ENCODE data around the gene GPR107. TPM values are rescaled to one million over a fixed set of nuclear protein-coding genes. Genes with fewer than 3 reads are reported as not detected.
"Not testable (repeated sequence)": the region's sequence is repeated elsewhere in the genome, so short reads cannot be mapped to it uniquely, and the experiment has no call there.

GPR107 gene
- 21.1 TPM for total RNA-seq
- long read RNA-seq, full-length matches to known transcripts = 1 of 5 reads
- long read RNA-seq, partial matches to known transcripts = 0 of 5 reads
- long read RNA-seq, other reads (novel, unspliced or antisense) = 4 of 5 reads

DNA sequence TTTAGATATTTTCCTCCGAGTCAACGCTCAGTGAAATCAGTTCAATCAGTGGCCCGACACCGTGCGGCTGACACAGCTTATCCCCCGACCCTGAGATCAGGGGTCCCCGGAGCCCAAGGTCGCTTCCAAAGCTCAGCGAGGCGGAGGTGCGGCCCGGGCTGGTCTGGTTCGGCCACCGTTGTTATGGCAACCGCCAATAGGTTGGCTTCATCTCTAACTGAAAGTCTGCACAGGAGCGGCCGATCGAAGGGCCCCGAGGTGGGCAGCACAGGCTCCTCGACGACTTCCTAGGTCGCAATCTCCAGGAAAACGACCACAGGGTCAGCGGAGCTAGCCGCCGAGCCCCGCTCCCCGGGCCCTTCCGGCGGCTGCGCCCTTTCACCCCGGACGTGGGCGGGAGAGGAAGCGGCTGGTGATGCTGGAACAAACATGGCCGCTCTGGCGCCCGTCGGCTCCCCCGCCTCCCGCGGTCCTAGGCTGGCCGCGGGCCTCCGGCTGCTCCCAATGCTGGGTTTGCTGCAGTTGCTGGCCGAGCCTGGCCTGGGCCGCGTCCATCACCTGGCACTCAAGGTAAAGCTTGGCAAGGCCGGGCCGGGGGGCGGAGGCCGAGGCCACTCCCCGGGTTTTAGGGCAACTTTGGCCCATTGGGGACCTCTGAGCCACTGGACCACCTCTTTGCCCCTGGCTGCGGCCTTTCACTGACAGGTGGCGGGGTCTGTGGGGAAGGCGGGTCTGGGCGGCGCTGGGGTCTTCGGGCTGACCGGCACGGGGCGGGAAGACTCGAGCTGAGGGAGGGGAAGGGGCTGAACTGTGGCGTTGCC, at the start of gene GPR107:
Gene GPR107, plus strand, starts transcription at position 403 of the 821 bp plus-strand sequence. Its CDS starts 27 bp downstream, at position 430.
- DNase-seq = peak; percentile 88
- peak; percentile 97 for ATAC-seq
- intact Hi-C loops (cut with micrococcal nuclease) = no loop called here

DNA sequence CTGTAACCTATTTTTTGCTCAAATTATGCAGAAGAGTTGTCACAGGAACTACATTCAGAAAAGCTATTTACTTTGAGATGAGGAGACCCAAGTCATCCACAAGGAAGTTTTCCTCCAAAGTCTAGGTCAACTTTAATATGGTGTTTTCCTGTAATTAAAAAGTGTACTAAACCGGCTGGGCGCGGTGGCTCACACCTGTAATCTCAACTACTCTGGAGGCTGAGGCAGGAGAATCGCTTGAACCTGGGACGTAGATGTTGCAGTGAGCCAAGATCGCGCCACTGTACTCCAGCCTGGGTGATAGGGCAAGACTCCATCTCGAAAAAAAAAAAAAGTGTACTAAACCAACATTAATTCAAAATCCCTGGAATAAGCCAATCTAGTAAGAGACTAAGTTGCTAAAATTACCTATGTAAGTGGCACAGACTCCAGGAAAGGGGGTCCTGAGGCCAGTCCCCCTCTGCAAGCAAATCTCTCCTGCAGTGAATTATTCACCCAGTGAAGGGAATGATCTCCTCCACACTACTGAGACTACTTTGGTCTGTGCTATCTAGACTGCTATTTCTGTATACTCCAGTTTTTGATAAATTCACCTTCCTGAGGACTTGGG, 49.7 kb upstream of the GPR107 start:
- DNase-seq (no peak), ATAC-seq (no peak)
- intact Hi-C loops (cut with micrococcal nuclease) = no loop called here

DNA sequence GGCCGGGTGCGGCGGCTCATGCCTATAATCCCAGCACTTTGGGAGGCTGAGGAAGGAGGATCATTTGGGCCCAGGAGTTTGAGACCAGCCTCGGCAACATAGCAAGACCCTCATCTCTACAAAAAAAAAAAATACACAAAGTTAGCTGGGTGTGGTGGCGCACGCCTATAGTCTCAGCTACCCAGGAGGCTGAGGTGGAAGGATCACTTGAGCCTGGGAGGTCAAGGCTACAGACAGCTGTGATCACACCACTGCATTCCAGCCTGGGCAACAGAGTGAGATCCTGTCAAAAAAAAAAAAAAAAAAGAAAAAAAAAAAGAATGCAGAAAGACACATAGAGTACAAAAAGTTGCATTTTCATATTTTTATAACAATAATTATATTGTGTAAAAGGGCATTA, 46.8 kb upstream of the GPR107 start:
- ATAC-seq; intact Hi-C loops (cut with micrococcal nuclease); DNase-seq: not testable (repeated sequence)

GRCh38 chr9:130008538-130008937, 45.2 kb upstream of the GPR107 start:
- ATAC-seq (no peak), DNase-seq (no peak)
- intact Hi-C loops (cut with micrococcal nuclease) = no loop called here

DNA sequence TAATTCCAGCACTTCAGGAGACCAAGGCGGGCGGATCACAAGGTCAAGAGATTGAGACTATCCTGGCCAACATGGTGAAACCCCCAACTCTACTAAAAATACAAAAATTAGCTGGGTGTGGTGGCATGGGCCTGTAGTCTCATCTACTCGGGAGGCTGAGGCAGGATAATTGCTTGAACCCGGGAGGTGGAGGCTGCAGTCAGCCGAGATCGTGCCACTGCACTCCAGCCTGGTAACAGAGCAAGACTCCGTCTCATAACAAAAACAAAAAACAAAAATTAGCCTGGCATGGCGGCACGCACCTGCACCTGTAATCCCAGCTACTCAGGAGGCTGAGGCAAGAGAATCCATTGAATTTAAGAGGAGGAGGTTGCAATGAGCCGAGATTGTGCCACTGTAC, 44.2 kb upstream of the GPR107 start:
- ATAC-seq; DNase-seq; intact Hi-C loops (cut with micrococcal nuclease): not testable (repeated sequence)

GRCh38 chr9:130010151-130010988, 43.3 kb upstream of the GPR107 start:
- ATAC-seq = no peak
- intact Hi-C loops (cut with micrococcal nuclease) = no loop called here

DNA sequence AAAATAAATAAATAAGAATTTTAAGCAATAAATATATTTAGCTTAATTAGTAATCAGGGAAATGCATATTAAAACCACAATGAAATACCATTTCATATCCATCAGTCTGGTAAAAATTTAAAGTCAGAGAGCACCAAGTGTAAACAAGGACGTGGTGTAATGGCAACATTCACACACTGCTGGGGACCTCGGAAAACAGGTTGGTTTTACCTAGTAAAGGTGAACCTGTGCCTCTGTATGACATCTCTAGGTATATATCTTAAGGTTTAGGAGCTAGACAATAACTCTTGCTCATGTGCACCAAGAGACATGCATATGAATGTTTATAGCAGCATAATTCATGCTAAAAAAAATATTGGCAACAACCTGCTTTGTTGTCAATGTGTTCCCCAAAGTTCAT, 40.4 kb upstream of the GPR107 start:
- ATAC-seq = no peak
- intact Hi-C loops (cut with micrococcal nuclease) = no loop called here
- no peak for DNase-seq

More at GRCh38 chr9:130010151-130010988, 43.3 kb upstream of the GPR107 start:
- no peak for DNase-seq

GRCh38 chr9:130015353-130016019, 38.2 kb upstream of the GPR107 start:
- no peak for ATAC-seq
- intact Hi-C loops (cut with micrococcal nuclease) = no loop called here
- no peak for DNase-seq

- intact Hi-C loops (cut with micrococcal nuclease) = no loop called here
- no peak for ATAC-seq
Measured at GRCh38 chr9:130017076-130017475, 36.6 kb upstream of the GPR107 start.

GRCh38 chr9:130017510-130017909, 36.2 kb upstream of the GPR107 start:
- intact Hi-C loops (cut with micrococcal nuclease); ATAC-seq; DNase-seq: not testable (repeated sequence)

More at GRCh38 chr9:130017076-130017475, 36.6 kb upstream of the GPR107 start:
- DNase-seq = no peak

DNA sequence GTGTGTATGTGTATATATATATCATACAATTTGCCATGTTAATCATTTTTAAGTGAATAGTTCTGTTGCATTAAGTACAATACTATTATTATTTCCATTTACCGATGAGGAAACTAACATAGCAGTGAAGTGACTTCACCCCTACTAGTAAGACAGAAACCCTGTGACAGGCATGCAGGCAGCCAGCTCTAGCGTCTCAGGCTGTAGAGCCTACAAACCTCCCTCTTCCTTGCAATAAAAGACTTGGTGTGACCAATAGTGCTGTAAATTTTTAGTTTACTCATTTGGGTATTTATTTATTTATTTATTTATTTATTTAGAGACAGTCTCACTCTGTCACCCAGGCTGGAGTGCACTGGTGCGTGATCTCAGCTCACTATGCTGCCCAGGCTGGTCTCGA, 35.4 kb upstream of the GPR107 start:
- no peak for DNase-seq
- ATAC-seq = no peak
- intact Hi-C loops (cut with micrococcal nuclease) = no loop called here

DNA sequence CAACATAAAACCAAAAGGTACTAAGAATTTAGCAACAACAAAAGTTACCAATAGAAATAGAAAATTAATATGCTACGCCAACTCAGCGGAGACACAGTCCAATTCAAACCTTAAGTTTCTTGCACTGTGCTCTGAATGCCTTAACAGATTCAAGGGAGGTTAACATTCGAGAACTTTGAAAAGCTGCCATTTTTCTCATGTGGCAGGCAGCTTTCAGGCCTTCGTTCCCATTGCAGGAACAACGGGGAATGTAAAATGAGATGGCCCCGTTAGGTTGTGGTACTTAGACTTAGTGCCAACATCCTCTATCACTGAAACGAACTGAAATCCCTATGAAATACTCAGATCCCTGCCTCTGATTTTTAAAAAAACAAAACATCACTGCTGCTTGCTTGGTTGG, 33.1 kb upstream of the GPR107 start:
- intact Hi-C loops (cut with micrococcal nuclease) = no loop called here
- ATAC-seq (no peak), DNase-seq (no peak)

GRCh38 chr9:130021123-130021522, 32.6 kb upstream of the GPR107 start:
- no peak for DNase-seq
- ATAC-seq = no peak
- intact Hi-C loops (cut with micrococcal nuclease) = no loop called here

- ATAC-seq; intact Hi-C loops (cut with micrococcal nuclease); DNase-seq: not testable (repeated sequence)
Measured at GRCh38 chr9:130021842-130022241, 31.9 kb upstream of the GPR107 start.

DNA sequence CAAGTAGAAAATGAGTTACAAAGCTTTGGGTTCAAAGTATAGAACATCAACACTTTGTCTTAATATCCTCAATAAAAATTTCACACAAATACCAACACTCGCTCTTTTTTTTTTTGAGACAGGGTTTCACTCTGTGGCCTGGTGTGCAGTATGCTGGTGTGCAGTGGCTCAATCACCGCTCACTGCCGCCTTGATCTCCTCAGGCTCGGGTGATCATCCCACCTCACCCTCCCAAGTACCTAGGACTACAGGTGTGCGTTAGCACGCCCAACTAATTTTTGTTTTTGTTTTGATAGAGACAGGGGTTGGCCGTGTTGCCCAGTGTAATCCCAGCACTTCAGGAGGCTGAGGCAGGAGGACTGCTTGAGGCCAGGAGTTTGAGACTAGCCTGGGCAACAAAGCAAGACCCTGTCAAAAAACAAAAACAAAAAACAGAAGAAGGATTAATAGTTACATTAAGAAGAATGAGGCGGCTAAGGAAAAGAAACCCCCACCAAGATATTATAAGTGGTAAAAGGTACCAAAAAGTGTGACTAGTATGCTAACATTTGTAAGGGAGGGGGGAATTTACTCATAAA, 31.1 kb upstream of the GPR107 start:
- intact Hi-C loops (cut with micrococcal nuclease) = no loop called here
- ATAC-seq (no peak), DNase-seq (no peak)

GRCh38 chr9:130023144-130023787, 30.4 kb upstream of the GPR107 start:
- intact Hi-C loops (cut with micrococcal nuclease) = no loop called here
- no peak for ATAC-seq
- DNase-seq = no peak

DNA sequence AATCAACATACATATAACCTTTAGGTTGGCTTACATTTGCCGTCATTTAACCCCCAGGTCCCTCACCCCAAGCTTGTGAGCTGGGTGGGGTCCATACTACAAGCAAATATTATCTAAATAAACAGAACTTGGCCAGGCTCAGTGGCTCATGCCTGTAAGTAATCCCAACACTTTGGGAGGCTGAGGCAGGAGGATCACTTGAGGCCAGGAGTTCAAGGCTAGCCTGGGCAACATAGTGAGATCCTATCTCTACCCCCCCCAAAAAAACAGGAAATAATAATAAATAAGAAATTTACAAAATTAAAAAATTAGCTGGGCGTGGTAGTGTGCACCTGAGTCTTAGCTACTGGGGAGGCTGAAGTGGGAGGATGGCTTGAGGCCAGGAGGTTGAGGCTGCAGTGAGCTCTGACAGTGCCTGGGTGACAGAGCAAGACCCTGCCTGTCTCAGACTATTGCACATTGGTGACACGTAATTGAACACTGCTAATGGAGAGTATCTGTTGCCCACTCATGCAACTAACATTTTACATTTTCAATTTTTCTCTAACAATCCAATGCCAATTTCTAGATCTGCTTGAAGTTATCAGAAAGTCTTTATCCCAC, 29.6 kb upstream of the GPR107 start:
- intact Hi-C loops (cut with micrococcal nuclease) = no loop called here
- ATAC-seq (no peak), DNase-seq (no peak)

DNA sequence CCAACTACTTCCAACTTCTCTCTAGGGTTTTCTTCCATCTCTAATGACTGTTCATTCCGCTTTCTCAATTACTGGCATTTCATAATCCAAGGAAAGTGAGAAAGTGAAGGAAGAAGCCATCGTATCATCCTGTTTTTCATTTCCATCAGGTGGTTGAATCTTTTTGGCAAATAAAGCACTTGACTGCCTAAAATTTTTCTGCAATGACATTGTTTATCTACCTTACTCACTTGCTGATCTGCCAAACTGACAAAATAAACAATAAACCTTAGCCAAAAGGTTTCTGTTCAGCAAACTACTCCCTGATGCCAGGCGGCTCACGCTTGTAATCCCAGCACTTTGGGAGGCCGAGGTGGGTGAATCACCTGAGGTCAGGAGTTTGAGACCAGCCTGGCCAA, 29.1 kb upstream of the GPR107 start:
- ATAC-seq (no peak), DNase-seq (no peak)
- intact Hi-C loops (cut with micrococcal nuclease) = no loop called here

Measured in left ventricle myocardium superior (tissue), 1 donor.